HEK293T (cell line): Measurements from ENCODE around the gene COG2.

Experiments used
- BHLHE40 ChIP-seq: fragments of 450-650 bp; IDR thresholded peaks from 2 replicates; pipeline ENCODE4 v1.6.1; 2016; ENCODE audit warnings: mild to moderate bottlenecking, moderate library complexity, borderline replicate concordance
- HDGF ChIP-seq: fragments of 450-650 bp; IDR thresholded peaks from 2 replicates; pipeline ENCODE4 v1.6.1; 2017; ENCODE audit warnings: antibody characterized with exemption, borderline replicate concordance
- TARDBP ChIP-seq: fragments of 450-650 bp; IDR thresholded peaks from 2 replicates; pipeline ENCODE4 v1.6.1; 2016

DNA sequence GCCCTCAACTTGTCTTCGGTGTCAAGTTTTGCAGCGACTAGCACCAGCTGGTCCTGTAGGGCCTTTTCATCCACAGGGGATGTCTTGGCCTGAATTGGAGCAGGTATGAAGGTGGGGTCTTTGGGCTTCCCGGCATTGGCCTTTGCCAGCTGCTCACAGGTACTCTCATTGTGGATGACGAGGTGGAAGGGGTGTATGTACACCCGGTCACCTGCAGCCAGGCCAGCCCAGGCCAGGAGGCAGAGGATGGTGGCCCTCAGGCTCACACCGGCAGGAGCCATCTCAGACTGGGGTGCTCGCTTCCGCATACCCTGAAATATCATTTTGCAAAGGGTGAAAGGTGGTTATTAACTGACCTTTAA lies 68.2 kb downstream of the COG2 start:
- TF ChIP-seq TARDBP (no peak), BHLHE40 (no peak), HDGF (no peak)
